GM21526 (cell line): ENCODE data around the gene FBXL19.

Source experiments
- ATAC-seq: cut with Tn5 transposase; IDR thresholded peaks from one replicate; pipeline ENCODE4 v1.9.1; 2021; ENCODE audit warnings: moderate library complexity; ENCODE audit not compliant: unreplicated experiment, low FRiP score

FBXL19 gene

DNA sequence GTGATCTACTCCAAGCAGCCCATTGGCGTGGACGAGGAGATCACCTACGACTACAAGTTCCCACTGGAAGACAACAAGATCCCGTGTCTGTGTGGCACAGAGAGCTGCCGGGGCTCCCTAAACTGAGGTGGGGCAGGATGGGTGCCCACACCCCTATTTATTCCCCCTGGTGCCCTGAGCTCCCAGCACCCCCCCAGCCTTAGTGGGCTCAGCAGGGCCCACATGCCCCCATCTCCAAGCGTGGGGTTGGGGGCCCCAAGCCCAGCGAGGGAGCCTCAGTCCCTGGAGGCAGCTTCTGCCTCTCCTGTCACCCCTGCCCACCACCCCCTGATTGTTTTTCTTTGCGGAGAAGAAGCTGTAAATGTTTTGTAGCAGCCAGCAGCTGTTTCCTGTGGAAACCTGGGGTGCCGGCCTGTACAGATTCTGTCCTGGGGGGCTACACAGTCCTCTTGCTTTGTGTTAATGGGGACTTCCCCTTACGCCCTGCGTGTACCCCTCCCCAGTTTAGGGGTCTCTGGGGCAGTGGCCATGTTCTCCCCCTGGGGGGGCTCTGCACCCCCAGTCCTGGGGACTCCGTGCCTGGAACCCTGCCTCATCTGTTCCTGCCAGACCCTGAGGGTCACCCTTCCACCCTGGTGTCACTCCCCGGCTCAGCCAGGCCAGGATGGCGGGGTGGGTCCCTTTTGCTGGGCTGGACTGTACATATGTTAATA lies 60.7 kb downstream of the FBXL19 start:
- no peak for ATAC-seq

DNA sequence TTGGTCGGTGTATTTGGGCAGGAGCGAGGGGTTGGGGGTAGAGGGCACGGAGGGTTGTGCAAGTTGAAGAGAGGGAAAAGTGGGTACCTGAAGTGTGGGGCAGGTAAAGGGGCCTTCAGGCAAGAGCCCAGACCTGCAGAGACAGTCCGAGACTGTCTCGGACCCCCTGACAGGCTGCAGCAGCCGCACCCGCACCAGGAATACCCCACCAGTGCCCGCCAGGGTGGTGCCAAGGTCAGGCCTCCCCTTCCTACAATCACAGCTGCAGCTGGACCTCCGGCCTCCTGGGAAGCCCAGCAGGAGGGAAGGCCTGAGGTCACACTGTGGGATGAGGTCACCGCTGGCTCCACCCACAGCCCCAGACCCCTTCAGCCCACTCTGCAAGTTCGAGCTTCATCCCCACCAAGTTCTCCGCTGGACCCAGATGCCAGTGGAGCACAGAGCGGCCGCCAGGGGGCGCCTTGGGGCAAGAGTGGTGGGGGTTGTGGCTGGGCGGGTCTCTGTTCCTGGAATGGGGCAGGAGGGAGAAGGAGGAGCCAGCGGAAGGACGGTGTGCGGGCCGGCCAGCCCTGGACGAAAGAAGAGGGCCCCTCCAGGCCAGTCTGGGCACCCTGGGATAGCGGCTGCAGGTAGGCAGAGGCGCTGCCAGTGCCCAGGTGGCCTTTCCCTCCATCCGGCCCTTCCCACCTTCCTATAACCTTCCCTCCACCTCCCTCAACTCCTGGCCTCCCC lies 61.5 kb downstream of the FBXL19 start, which contains the start of gene HSD3B7:
TSS of gene HSD3B7 (plus strand) at position 539 of the 732 bp plus-strand sequence. CDS start 452 bp downstream, outside the sequence.
- ATAC-seq: no peak

DNA sequence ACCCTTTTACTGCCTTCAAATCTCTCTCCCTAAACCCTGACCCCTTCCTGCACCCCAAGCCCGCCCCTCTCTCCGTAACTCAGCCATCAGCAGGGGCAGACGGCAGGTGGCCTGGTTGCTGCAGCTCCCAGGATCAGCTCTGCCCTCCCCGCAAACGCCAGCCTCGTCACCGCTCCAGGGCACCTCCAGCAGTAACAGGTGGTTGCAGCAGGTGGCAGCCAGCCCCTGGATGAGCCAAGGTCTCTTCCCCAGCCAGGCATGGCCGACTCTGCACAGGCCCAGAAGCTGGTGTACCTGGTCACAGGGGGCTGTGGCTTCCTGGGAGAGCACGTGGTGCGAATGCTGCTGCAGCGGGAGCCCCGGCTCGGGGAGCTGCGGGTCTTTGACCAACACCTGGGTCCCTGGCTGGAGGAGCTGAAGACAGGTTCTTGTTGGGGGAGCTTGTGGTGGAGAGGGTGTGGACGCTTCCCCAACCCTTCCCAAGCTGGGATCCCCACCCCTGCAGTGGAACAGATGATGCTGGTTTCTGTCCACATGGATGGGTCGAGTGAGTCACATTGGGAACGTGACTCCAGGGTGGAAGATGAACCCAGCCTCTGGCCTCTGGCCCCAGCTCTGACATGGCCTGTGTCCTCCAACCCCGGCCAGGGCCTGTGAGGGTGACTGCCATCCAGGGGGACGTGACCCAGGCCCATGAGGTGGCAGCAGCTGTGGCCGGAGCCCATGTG lies 62.2 kb downstream of the FBXL19 start:
- no peak for ATAC-seq

DNA sequence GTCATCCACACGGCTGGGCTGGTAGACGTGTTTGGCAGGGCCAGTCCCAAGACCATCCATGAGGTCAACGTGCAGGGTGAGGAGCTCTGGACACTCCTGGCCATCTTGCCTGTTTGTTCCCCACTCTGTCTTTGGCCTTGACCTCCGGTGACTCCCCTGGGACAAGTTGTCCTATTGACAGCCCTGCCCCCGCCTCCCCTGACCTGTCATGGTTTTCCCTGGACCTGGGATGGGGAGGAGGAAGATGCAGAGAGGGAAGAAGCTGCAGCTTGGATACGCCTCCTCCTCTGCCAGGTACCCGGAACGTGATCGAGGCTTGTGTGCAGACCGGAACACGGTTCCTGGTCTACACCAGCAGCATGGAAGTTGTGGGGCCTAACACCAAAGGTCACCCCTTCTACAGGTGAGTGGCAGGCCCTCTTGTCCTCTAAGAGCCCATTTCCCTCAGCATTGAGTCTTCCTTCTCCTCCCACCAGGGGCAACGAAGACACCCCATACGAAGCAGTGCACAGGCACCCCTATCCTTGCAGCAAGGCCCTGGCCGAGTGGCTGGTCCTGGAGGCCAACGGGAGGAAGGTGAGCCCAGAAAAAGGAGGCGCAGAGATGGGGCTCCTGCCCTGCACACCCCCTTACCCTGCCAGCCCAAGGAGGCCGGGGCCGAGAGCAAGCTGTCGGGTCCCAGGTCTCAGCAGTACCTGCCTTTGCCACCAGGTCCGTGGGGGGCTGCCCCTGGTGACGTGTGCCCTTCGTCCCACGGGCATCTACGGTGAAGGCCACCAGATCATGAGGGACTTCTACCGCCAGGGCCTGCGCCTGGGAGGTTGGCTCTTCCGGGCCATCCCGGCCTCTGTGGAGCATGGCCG lies 63.0 kb downstream of the FBXL19 start:
- no peak for ATAC-seq

DNA sequence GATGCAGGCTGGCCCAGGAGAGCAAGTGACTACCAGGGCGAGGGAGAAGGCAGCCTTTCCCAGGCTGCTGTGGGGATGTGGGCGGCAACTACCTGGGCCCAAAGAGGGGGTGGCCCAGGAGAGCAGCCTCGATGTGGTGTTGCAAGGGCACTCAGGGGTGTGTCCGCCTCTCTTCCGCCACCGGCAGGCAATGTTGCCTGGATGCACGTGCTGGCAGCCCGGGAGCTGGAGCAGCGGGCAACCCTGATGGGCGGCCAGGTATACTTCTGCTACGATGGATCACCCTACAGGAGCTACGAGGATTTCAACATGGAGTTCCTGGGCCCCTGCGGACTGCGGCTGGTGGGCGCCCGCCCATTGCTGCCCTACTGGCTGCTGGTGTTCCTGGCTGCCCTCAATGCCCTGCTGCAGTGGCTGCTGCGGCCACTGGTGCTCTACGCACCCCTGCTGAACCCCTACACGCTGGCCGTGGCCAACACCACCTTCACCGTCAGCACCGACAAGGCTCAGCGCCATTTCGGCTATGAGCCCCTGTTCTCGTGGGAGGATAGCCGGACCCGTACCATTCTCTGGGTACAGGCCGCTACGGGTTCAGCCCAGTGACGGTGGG lies 64.3 kb downstream of the FBXL19 start:
- ATAC-seq: no peak

DNA sequence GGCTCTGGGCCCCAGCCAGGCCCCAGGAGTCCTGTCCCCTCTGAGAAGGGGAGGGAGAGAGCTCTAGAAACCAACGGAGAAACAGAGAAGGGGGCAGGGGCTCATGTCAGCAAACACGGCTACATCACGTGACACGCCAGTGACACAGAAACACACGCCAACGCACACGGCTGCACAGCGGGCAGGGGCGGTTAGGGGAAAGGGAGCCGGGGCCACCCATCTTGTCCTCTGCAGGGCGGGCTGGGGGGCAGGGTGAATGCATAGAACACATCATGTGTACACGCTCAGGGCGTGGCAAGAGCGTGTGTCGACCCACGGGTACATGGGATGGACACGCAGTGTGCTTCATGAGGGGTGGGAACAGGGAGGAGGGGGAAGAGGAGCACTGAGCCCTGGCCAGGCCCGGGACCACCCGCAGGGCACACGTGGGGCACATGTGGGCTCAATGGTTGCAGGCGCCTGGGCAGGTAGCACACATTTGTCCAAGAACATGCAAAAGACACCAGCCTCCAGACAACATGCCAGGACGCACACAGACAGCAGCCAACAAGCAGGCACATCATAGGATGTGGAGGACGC lies 66.2 kb downstream of the FBXL19 start:
- ATAC-seq: no peak

DNA sequence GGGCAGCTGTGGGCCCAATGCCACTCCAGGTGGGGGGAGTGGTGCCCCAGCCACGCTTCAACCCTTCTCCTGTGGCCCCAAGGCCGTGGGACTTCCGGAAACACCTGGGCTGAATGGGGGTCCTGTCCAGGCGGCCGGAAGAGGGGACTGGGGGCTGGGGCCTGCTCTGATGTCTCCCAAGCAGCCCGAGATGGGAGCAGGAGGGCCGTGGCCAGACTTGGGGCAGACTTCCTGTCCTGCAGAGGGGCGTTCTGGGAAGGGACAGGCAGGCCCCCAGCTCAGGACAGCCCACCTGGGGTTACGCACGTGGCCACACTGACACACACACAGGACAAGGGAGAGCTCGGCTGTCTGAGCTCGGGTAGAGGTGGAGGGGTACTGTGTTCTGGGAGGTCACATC lies 66.7 kb downstream of the FBXL19 start:
- no peak for ATAC-seq

DNA sequence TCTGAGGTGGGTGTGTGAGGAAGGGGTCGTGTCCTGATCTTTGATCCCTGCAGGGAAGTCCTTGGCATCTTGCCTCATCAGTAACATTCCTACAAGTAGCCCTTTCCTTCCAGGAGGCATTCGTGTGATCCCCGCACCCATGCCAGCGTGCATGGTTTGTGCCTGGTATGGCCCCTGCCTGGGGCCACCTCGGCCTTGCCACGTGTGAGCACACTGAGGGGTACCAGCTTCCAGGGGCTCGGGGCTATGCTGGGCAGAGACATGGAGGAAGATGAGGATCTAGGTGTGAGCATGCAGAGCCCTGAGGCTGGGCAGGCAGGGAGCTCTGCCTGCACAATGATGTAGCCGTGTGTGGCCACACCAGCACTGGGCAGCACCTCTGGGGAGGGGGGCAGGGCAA lies 67.7 kb downstream of the FBXL19 start:
- no peak for ATAC-seq

DNA sequence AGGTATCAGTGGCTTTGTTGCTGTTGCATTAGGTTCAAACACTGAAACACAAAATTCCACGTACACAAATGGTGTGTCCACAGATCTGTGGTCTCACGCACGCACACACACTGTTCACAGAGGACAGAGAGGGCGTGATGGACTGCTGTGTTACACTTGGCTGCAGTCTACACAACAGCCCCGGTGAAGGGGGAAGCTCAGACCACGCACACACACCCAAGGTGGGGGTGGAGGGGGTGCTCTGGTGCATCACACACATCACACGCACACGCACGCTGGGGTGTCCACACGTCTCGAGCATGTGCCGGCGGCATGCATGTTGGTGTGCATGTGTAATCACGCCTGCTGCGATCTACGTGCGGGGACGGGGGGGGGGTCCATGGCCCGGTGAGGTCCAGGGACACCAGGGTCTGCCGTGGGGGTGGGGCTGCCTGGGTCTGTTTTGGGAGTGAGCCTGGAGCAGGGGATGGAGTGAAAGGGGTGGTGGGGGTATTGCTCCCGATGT lies 69.0 kb downstream of the FBXL19 start:
- ATAC-seq: no peak

DNA sequence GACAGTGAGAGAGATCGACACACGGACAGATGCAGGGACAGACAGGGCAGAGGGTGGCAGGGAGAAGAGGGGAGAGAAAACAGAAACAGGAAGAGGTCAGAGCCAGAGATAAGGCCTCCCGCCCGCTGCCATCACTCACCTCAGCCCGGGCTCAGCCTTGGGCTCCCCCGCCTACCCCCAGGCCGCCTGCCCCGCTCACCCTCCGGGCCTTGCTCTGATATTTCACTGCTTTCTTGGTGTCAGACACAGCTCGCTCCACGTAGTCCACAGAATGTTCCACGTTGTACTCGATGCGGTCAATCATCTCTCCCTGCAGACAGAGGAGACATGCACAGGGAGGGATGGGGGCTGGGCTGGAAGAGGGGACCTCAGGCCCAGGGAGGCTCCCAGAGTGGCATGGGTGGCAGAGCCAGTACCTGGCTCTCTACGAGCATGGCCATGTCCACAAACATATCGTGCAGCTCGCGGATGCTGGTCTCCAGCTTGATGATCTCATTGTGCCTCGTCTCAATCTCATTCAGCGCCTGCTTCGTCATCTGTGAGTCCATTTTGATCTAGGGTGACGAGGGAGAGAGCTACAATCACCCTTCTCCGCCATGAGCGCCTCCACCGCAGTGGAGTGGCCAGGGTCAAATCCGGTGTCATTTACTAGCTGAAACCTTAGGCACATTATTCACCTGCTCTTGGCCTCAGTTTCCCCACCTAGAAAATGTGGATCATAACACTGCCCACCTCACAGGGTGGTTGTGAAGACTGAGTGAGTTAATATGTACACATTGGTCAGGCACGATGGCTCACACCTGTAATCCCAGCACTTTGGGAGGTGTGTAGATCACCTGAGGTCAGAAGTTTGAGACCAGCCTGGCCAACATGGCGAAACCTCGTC lies 69.8 kb downstream of the FBXL19 start:
- ATAC-seq: no peak

DNA sequence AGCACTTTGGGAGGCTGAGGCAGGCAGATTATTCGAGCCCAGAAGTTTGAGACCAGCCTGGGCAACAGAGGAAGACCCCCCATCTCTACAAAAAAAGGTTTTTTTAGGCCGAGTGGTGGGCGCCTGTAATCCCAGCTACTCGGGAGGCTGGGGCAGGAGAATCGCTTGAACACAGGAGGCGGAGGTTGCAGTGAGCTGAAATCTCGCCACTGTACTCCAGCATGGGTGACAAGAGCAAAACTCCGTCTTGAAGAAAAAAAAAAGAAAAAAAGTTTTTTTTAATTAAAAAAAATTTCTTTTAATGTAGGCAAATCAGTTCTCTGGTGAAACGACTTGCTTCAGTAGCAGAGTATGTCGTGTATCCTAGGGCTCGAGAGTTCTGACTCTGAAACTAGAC lies 72.6 kb downstream of the FBXL19 start:
- ATAC-seq: no peak

DNA sequence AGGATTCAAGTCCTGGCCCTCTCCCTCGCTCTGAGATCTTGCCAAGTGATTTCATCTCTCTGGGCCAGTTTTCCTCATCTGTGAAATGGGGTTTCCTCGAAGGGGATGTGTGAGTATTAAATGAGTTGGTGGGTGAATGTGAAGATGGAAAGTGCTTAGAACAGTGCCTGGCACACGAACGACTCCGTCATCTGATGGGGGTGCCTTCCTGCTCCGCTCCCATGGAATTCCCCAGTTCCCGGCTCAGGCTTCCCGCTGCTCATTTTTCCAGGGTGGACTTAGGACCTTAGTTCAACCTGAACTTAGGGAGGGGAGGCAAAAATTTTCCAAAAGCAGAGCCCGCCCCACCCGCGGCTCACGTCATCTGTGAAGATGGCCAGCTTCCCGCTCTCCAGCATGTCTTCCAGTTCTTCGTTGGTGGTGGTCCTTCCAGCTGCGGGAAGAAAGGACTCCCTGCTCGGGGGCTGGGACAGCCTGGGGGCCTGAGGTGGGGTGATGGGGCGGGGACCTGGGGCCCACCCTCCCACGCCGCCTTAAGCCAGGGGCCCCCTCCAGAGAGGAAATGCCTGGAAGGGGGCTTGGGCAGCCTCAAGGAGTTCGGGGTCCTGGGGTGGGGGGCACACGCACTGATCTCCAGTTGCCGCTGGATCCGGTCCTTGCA lies 73.1 kb downstream of the FBXL19 start:
- peak; percentile 6 for ATAC-seq

DNA sequence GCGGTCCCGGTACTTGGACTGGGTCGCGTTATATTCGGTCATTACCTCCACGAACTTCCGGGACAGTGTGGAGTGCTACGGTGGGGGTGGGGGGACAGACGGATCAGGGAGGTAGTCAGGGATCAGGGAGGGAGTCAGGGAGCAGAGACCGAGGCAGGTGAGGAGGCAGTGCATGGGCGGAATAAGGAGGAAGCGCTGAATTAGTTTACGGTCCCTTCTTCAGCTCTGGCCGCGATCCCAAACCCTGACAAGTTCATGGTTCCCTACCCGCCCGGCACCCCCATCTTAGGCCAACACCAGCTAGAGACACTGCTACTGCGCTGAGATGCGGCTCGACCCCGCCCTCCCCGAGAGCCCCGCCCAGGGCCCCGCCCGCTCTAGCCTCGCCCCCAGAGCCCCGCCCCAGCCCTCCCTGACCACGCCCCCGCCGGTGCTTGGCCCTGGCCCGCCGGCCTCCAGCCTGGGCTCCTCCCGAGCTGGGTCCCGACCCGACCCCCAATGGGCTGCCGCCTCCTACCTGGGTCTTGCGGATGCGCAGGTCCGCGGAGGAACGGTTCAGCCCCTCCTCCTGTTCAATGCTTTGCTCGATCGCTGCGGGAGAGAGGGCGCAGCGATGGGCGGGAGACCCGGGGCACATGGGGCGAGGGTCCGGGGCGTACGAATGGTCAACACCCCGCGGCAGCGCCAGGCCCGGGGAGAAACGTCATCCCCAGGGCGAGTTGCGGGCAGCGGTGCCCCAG lies 73.8 kb downstream of the FBXL19 start:
- ATAC-seq: peak; percentile 71

DNA sequence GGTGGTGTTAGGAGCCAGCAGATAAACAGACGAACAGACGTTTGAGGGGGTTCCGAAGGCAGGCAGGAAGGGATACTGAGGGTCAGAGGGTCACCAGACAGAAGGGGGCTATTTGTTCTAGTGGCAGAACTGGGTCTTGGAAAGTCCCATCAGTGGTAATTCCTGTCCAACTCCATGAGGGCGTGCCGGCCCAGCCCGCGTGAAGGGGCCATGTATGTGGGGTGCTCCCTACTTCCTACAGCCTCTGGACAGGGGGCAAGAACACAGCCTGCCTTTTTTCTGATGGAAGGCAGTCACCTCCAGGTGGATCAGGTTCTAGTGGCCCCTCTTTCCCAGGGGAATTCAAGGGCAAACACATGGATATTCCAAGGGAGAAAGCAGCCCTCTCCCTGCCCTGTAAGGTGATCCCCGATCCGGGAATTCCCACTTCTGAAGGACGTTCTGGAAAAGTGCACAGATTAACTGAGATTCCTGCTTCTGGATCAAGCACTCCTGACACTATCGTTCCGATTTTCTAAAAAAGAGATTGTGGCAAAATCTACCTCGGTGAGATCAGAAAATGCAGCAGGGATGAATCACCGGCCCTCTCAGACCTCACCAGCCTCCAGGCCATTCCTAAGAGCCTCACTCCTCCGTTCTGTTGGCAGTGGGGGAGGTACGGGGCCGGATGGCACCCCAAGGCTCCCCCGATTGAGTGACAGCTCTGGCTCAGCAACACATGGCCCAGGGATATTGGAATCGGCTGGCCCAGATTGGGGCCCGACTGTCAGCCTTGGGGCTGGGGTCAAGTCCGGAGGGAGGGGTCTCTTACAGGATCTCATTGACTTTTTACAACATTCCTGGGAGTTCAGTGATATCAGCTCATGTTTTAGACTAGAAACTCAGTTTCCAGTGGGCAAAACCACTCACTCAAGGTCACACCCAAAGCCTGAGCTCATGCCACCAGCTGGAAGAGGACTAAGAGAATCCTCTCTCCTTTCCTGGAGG lies 74.6 kb downstream of the FBXL19 start:
- ATAC-seq: no peak
